Stimulated activated CD8-positive, alpha-beta memory T cell treated with anti-CD3 and anti-CD28 coated beads, Interleukin-15, amount 100 ng/mL, for 48 hours (primary cell): Measurements from ENCODE around the gene ROS1.
"Not testable (repeated sequence)": the region's sequence is repeated elsewhere in the genome, so short reads cannot be mapped to it uniquely, and the experiment has no call there.

Source experiments
- DNase-seq, 2 donors: peaks; one replicate each; pipeline ENCODE4 v3.0.0-alpha.2; 2020; ENCODE audit warnings: low read depth in 2 of 2

ROS1 gene

DNA sequence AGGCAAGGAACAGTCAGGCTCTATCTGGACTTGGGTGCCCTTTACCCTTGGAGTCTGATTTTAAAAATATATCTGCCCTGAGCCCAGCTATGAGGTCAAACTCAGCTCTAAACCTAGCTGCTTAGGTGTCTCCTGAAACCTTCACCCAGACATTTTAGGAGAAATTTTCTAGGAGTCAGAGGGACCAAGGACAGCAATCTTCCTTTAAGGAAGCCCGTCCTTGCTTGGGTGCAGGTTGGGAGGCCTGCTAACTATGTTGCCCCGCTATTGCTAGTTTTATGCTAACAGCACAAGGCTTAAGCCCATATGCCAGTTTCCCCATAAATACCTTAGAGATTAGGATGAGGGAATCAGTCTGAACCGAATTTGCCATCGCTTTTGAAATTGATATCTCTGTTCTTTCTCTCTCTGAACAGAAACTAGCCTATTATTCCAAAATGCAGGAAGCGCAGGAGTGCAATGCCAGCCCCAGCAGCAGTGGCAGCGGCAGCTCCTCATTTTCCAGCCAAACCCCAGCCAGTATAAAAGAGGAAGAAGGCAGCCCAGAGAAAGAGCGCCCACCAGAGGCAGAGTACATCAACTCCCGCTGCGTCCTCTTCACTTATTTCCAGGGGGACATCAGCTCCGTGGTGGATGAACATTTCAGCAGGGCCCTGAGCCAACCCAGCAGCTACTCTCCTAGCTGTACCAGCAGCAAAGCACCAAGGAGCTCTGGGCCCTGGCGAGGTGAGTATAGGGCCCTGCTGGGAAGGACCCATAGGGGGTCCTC is 157.8 kb downstream of the ROS1 start:
- DNase-seq = no peak

DNA sequence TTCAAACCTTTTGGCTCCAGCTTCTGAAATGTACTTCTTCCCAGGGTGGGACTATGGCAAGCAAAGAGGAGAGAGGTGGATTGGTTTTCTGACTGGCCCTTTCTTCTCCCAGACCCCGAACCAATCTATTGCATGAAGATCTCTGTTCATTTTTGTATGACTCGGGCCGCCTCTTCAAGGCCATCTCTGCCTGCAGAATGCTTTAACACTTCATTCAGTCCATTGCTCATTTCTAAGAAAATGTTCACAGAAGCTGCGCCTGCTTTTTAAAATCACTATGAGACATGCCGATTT is 158.7 kb downstream of the ROS1 start:
- no peak for DNase-seq

DNA sequence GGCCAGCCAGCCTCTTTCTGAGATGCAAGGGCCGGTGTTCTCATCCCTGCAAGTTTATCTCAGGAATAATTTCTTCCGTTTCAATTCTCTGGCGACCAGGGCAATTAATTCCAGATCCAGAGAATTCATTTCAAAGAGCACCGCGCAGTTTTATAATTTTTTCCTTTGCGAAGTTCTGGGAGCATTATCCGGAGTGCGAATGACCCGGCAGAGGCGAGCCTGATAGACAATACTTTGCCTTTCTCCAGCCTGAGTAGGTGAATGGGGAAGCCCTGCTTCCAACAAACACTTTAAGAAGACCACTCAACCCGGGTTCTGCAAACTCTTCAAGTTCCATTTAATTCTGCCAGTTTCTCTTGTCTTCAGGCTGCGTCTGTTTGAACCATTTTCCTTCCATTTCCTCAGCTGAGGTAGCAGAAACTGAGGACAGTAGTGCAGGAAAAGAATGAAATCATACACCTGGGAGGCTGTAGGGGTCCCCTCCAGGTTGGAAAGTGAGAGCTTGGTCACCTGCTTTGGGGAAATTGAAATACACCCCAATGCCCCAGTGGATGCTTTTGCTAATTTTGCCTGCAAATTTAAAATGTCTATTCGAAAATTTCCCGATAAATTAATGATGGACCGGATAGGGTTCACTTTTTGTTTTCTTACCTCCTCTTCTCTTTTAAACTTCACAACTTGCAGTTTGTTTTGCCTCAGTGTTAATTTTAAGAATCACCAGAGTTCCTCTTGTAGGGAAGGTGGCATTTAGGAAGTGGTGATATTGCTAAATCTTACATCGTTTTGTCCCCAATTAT is 159.3 kb downstream of the ROS1 start:
- no peak for DNase-seq

DNA sequence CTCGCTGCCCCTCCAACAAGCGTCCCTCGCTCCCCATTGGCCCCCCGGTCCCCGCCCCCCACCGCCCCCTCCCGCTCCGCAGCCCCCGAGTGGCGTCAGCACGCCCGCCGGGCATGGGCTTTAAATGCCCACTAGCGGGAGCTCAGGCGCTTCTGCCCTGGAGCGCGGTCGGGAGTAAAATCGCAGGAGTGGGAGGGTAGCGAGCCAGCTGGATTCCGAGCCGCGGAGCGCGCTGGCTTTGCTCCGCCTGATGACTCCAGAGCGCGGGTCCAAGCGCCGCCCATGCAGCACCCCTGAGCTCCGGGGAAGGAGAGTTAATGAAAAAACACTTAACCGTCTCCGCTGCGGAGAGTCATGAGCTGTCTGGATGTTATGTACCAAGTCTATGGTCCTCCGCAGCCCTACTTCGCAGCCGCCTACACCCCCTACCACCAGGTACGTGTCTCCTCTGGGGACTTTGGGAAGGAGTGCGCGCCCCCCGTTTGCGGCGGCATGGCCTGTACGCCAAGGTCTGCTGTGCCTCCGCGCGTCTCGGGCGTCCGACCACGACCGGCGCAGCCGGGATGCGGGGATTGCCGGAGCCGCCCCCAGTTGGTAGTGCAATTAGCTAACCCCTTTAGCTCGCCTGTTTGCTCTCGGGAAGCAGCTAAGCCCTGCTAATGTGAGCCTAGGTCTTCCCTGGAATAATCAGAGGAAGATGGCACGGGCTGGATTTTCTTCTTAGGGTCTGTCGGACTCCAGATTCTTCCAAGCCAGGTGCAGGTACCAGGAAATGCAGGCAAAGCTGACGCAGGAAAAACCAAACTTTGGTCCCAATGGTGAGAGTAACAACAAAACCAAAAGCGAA is 160.1 kb downstream of the ROS1 start, which contains the start of gene VGLL2:
TSS of gene VGLL2 (plus strand) at position 149 of the 847 bp plus-strand sequence. CDS start at position 355, 206 bp downstream.
- no peak for DNase-seq

DNA sequence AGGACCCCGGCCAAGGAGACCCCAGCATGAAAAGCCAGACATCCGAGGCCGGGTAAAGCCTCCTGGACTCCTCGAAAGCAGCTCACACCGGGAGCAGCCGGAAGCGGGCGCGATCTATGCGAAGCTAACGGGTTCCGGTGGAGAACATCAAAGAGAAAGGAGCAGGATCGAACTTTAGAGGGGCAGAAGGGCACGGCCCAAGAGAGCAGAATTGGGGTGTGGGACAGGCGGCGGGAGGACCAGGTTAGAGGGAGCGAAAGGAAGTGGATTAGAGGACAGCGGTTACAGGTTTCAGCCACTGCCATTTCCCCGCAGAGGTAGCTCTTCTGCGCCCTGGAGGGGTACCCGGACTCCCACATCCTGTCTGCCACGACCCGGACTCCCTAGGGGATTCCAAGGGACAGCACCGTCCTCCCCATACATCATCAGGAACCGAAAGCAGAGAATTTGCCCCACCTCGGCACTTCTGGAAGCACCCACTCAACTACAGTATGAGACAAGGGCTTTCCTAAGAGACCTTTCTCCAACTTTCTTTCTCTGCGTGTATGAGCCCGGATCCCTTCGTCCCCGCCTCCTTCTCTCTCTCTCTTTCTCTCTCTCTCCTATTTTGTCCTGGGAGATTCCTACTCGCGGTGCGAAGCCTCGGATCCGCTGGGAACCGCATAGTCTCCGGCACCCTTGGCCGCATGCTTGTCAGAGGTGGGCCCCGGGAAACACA is 160.9 kb downstream of the ROS1 start:
- no peak for DNase-seq

DNA sequence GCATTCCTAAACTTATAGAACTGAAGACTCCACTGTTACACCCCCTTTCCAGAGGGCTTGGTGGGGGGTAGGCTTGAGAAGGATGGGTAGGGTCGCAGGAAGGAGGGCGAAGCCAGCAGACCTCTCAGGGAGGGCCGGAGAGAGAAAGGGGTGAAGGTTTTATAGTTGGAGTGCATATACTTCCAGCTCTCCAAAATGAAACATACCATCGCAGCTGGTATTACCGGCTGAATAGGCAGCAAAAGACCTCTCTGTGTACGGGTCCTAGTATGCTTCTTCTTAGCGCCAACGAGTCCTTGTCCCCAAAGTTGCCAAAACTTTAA is 161.4 kb downstream of the ROS1 start:
- no peak for DNase-seq

DNA sequence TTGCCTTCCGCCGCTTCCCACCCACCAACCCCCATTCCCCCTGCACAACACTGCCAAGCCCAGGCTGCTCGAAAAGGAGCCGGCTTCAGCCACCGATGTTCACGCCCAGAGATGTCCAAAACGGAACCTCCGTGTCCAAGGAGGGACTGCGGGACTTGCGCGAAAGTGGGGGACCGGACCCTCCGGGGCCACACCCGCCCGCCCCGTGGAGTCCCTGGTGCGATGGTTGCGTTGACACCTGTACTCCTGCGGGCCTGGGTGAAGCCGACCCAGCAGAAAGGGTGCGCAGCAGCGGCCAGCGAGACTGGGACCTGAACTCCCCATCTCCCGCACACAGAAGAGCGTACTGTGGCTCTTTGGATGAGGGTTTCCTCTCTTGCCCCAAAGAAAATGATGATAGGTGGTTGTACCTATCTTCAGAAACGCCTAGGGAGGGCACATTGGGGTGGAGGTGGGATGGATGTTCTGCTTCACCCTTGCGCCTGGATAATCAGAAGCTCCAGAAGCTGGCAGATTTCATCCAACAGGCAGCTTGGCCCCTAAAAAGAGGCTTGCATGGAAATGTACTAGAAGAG is 162.3 kb downstream of the ROS1 start:
- no peak for DNase-seq

DNA sequence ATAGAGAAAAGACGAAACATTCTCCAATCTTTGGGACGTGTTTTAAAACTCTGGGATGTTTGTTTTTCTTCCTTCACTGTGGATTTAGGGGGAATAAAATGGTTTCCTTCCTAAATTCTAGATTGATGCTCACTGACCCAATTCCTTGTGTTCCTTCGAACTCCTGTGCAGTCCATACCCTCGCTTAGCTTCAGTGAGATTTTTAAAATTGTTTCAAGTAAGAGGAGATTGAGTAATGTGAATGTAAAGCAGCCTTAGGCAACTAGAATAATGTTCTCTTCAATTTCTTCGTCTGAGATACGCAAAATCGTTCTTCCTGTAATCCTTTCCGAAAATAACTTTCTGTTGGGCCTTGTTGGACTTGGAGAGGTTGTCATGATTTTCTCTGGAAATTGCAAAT is 162.9 kb downstream of the ROS1 start:
- no peak for DNase-seq

DNA sequence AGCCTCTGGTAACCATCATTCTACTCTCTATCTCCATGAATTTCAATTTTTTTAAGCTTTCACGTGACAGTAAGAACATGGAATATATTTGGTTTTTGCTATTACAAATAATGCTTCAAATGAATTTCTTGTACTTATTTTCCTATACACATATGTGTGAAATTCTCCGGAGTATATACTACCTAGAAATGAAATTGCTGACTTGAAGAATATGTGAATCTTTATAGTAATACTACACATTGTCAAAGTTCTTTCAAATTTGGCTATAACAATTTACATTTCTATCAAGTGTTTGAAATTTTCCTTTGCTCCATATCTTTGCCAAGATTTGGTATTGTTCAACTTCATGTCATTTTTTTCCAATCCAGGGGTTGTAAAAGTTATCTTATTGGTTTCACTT is 172.0 kb downstream of the ROS1 start:
- no peak for DNase-seq

DNA sequence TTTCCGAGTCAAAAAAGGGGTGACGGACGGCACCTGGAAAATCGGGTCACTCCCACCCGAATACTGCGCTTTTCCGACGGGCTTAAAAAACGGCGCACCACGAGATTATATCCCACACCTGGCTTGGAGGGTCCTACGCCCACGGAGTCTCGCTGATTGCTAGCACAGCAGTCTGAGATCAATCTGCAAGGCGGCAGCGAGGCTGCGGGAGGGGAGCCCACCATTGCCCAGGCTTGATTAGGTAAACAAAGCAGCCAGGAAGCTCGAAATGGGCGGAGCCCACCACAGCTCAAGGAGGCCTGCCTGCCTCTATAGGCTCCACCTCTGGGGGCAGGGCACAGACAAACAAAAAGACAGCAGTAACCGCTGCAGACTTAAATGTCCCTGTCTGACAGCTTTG is 180.8 kb downstream of the ROS1 start:
- DNase-seq = not testable (repeated sequence)

DNA sequence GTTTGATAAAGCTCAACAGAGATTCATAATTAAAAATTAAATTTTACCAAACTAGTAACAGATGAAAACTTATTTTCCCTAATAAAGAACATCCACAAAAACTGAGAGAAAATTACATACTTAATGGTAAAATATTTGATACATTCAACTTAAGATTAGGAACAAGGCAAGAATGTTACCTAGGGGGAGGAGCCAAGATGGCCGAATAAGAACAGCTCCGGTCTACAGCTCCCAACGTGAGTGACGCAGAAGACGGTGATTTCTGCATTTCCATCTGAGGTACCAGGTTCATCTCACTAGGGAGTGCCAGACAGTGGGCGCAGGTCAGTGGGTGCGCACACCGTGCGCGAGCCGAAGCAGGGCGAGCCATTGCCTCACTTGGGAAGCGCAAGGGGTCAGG is 181.2 kb downstream of the ROS1 start:
- DNase-seq = not testable (repeated sequence)
